ENCODE data around the gene UBE2I.
"Not testable (repeated sequence)": the region's sequence is repeated elsewhere in the genome, so short reads cannot be mapped to it uniquely, and the experiment has no call there.

The UBE2I gene

GRCh38 chr16:1324286-1324826 lies 14.9 kb downstream of the UBE2I start:
- no peaks in the 10 kb centered on the region for H3K27me3 ChIP-seq (ENCODE audit: control insufficient read depth, insufficient read depth, low read length)
- H3K4me3 ChIP-seq (ENCODE audit: low read length), result no peak overlapping the region
- no peak overlapping the region for H3K9ac ChIP-seq (ENCODE audit: low read length)
- H3K4me1 ChIP-seq (ENCODE audit: control insufficient read depth, insufficient read depth, low read length), result no peaks in the 10 kb centered on the region
- H3K36me3 ChIP-seq (ENCODE audit: control insufficient read depth, insufficient read depth, low read length), result peaks cover 29% of the 10 kb centered on the region
- no peak overlapping the region for H3K27ac ChIP-seq (ENCODE audit: low read depth, low read length)

- Histone ChIP-seq H3K27me3 (ENCODE audit: control insufficient read depth, insufficient read depth, low read length) (no peaks in the 10 kb centered on the region), H3K4me3 (ENCODE audit: low read length) (no peak overlapping the region), H3K4me1 (ENCODE audit: control insufficient read depth, insufficient read depth, low read length) (no peaks in the 10 kb centered on the region), H3K9ac (ENCODE audit: low read length) (no peak overlapping the region), H3K36me3 (ENCODE audit: control insufficient read depth, insufficient read depth, low read length) (peaks cover 20% of the 10 kb centered on the region), H3K27ac (ENCODE audit: low read depth, low read length) (no peak overlapping the region)
Measured at GRCh38 chr16:1325261-1325660, 15.8 kb downstream of the UBE2I start.

- H3K9ac ChIP-seq (ENCODE audit: low read length), result no peak overlapping the region
- H3K4me1 ChIP-seq (ENCODE audit: control insufficient read depth, insufficient read depth, low read length), result no peaks in the 10 kb centered on the region
- H3K27ac ChIP-seq (ENCODE audit: low read depth, low read length), result no peak overlapping the region
- H3K36me3 ChIP-seq (ENCODE audit: control insufficient read depth, insufficient read depth, low read length), result peaks cover 15% of the 10 kb centered on the region
- no peak overlapping the region for H3K4me3 ChIP-seq (ENCODE audit: low read length)
- no peaks in the 10 kb centered on the region for H3K27me3 ChIP-seq (ENCODE audit: control insufficient read depth, insufficient read depth, low read length)
Measured at GRCh38 chr16:1325673-1326371, 16.4 kb downstream of the UBE2I start.

- Histone ChIP-seq H3K27me3 (ENCODE audit: control insufficient read depth, insufficient read depth, low read length) (peaks cover 4% of the 10 kb centered on the region), H3K36me3 (ENCODE audit: control insufficient read depth, insufficient read depth, low read length) (peaks cover 14% of the 10 kb centered on the region), H3K4me1 (ENCODE audit: control insufficient read depth, insufficient read depth, low read length) (no peaks in the 10 kb centered on the region), H3K27ac (ENCODE audit: low read depth, low read length) (no peak overlapping the region), H3K9ac (ENCODE audit: low read length) (no peak overlapping the region), H3K4me3 (ENCODE audit: low read length) (no peak overlapping the region)
Measured at GRCh38 chr16:1326391-1326790, 17.0 kb downstream of the UBE2I start.

- Histone ChIP-seq H3K36me3 (ENCODE audit: control insufficient read depth, insufficient read depth, low read length) (peaks cover 9% of the 10 kb centered on the region), H3K9ac (ENCODE audit: low read length) (no peak overlapping the region), H3K27ac (ENCODE audit: low read depth, low read length) (no peak overlapping the region), H3K4me1 (ENCODE audit: control insufficient read depth, insufficient read depth, low read length) (no peaks in the 10 kb centered on the region), H3K27me3 (ENCODE audit: control insufficient read depth, insufficient read depth, low read length) (peaks cover 7% of the 10 kb centered on the region), H3K4me3 (ENCODE audit: low read length) (no peak overlapping the region)
Measured at GRCh38 chr16:1326946-1327618, 17.6 kb downstream of the UBE2I start.

GRCh38 chr16:1327619-1327947 lies 18.1 kb downstream of the UBE2I start:
- peaks cover 9% of the 10 kb centered on the region for H3K36me3 ChIP-seq (ENCODE audit: control insufficient read depth, insufficient read depth, low read length)
- no peak overlapping the region for H3K9ac ChIP-seq (ENCODE audit: low read length)
- peaks cover 10% of the 10 kb centered on the region for H3K27me3 ChIP-seq (ENCODE audit: control insufficient read depth, insufficient read depth, low read length)
- no peaks in the 10 kb centered on the region for H3K4me1 ChIP-seq (ENCODE audit: control insufficient read depth, insufficient read depth, low read length)
- H3K4me3 ChIP-seq (ENCODE audit: low read length), result no peak overlapping the region
- H3K27ac ChIP-seq (ENCODE audit: low read depth, low read length), result no peak overlapping the region

GRCh38 chr16:1328136-1328535 lies 18.7 kb downstream of the UBE2I start:
- H3K4me1 ChIP-seq (ENCODE audit: control insufficient read depth, insufficient read depth, low read length); H3K4me3 ChIP-seq (ENCODE audit: low read length); H3K9ac ChIP-seq (ENCODE audit: low read length); H3K36me3 ChIP-seq (ENCODE audit: control insufficient read depth, insufficient read depth, low read length); H3K27ac ChIP-seq (ENCODE audit: low read depth, low read length): not testable (repeated sequence)
- peaks cover 13% of the 10 kb centered on the region for H3K27me3 ChIP-seq (ENCODE audit: control insufficient read depth, insufficient read depth, low read length)

- not testable (repeated sequence) for H3K36me3 ChIP-seq (ENCODE audit: control insufficient read depth, insufficient read depth, low read length); H3K4me3 ChIP-seq (ENCODE audit: low read length); H3K4me1 ChIP-seq (ENCODE audit: control insufficient read depth, insufficient read depth, low read length)
Measured at GRCh38 chr16:1328961-1329360, 19.5 kb downstream of the UBE2I start.

GRCh38 chr16:1330260-1330914 lies 21.0 kb downstream of the UBE2I start:
- no peak overlapping the region for H3K27ac ChIP-seq (ENCODE audit: low read depth, low read length)
- peaks cover 29% of the 10 kb centered on the region for H3K27me3 ChIP-seq (ENCODE audit: control insufficient read depth, insufficient read depth, low read length)
- no peak overlapping the region for H3K4me3 ChIP-seq (ENCODE audit: low read length)
- no peaks in the 10 kb centered on the region for H3K36me3 ChIP-seq (ENCODE audit: control insufficient read depth, insufficient read depth, low read length)
- H3K9ac ChIP-seq (ENCODE audit: low read length), result no peak overlapping the region
- no peaks in the 10 kb centered on the region for H3K4me1 ChIP-seq (ENCODE audit: control insufficient read depth, insufficient read depth, low read length)

More at GRCh38 chr16:1328961-1329360, 19.5 kb downstream of the UBE2I start:
- not testable (repeated sequence) for H3K27ac ChIP-seq (ENCODE audit: low read depth, low read length); H3K9ac ChIP-seq (ENCODE audit: low read length)
- peaks cover 16% of the 10 kb centered on the region for H3K27me3 ChIP-seq (ENCODE audit: control insufficient read depth, insufficient read depth, low read length)

GRCh38 chr16:1330931-1331711 lies 21.7 kb downstream of the UBE2I start:
- Histone ChIP-seq H3K27me3 (ENCODE audit: control insufficient read depth, insufficient read depth, low read length) (peaks cover 29% of the 10 kb centered on the region), H3K27ac (ENCODE audit: low read depth, low read length) (no peak overlapping the region), H3K9ac (ENCODE audit: low read length) (no peak overlapping the region), H3K4me3 (ENCODE audit: low read length) (peak overlapping the region; percentile 45), H3K36me3 (ENCODE audit: control insufficient read depth, insufficient read depth, low read length) (no peaks in the 10 kb centered on the region), H3K4me1 (ENCODE audit: control insufficient read depth, insufficient read depth, low read length) (no peaks in the 10 kb centered on the region)

- H3K4me3 ChIP-seq (ENCODE audit: low read length), result peak overlapping the region; percentile 45
- H3K27me3 ChIP-seq (ENCODE audit: control insufficient read depth, insufficient read depth, low read length), result peaks cover 35% of the 10 kb centered on the region
- no peak overlapping the region for H3K27ac ChIP-seq (ENCODE audit: low read depth, low read length)
- H3K9ac ChIP-seq (ENCODE audit: low read length), result no peak overlapping the region
- H3K36me3 ChIP-seq (ENCODE audit: control insufficient read depth, insufficient read depth, low read length), result no peaks in the 10 kb centered on the region
- H3K4me1 ChIP-seq (ENCODE audit: control insufficient read depth, insufficient read depth, low read length), result no peaks in the 10 kb centered on the region
Measured at GRCh38 chr16:1331712-1332617, 22.5 kb downstream of the UBE2I start.

All from rectal smooth muscle tissue (tissue), 1 donor.